KMS-11 (cell line): Measurements from ENCODE around the gene PPP6C.
"Not testable (repeated sequence)": the region's sequence is repeated elsewhere in the genome, so short reads cannot be mapped to it uniquely, and the experiment has no call there.

Experiments used
- H2AFZ ChIP-seq: fragments of 200-600 bp; sonication (generic); 2 replicates; pipeline ENCODE4 v1.6.1; 2016; ENCODE audit warnings: antibody characterized with exemption, mixed run types, low read depth
- H3K27ac ChIP-seq: fragments of 200-600 bp; sonication (generic); 2 replicates; pipeline ENCODE4 v1.6.1; 2016; ENCODE audit warnings: mild to moderate bottlenecking, mixed run types
- H3K27me3 ChIP-seq: fragments of 200-600 bp; sonication (generic); 2 replicates; pipeline ENCODE4 v1.6.1; 2017; ENCODE audit warnings: mild to moderate bottlenecking, low read depth, mixed run types, moderate library complexity; ENCODE audit not compliant: insufficient read depth
- H3K36me3 ChIP-seq: fragments of 200-600 bp; sonication (generic); 2 replicates; pipeline ENCODE4 v1.6.1; 2017; ENCODE audit warnings: mild to moderate bottlenecking, mixed run types; ENCODE audit not compliant: insufficient read depth
- H3K4me1 ChIP-seq: fragments of 200-600 bp; sonication (generic); 2 replicates; pipeline ENCODE4 v1.6.1; 2016; ENCODE audit warnings: mild to moderate bottlenecking, low read depth, mixed run types; ENCODE audit not compliant: poor library complexity, severe bottlenecking
- H3K4me2 ChIP-seq: fragments of 200-600 bp; sonication (generic); 2 replicates; pipeline ENCODE4 v1.7.0; 2016; ENCODE audit warnings: mild to moderate bottlenecking, mixed run types
- H3K4me3 ChIP-seq: fragments of 200-600 bp; sonication (generic); IDR thresholded peaks from 2 replicates; pipeline ENCODE4 v1.6.1; 2017; ENCODE audit warnings: low read depth, low read length, mixed read lengths; ENCODE audit not compliant: insufficient read depth
- H3K79me2 ChIP-seq: fragments of 200-600 bp; sonication (generic); 2 replicates; pipeline ENCODE4 v1.6.1; 2016; ENCODE audit warnings: low read depth, mixed run types; ENCODE audit not compliant: insufficient read depth
- H3K9ac ChIP-seq: fragments of 200-600 bp; sonication (generic); 2 replicates; pipeline ENCODE4 v1.6.1; 2016; ENCODE audit warnings: mild to moderate bottlenecking, mixed run types
- H4K20me1 ChIP-seq: fragments of 200-600 bp; sonication (generic); 2 replicates; pipeline ENCODE4 v1.6.1; 2016; ENCODE audit warnings: mild to moderate bottlenecking, mixed run types; ENCODE audit not compliant: insufficient read depth
- TF ChIP-seq, protein P1 (sequence below): fragments of 200-600 bp; sonication (generic); conservative IDR thresholded peaks from 2 replicates; pipeline ENCODE4 v1.6.1; 2017; ENCODE audit warnings: low read depth, mild to moderate bottlenecking, antibody characterized with exemption, low read length, moderate library complexity, mixed read lengths

The PPP6C gene

DNA sequence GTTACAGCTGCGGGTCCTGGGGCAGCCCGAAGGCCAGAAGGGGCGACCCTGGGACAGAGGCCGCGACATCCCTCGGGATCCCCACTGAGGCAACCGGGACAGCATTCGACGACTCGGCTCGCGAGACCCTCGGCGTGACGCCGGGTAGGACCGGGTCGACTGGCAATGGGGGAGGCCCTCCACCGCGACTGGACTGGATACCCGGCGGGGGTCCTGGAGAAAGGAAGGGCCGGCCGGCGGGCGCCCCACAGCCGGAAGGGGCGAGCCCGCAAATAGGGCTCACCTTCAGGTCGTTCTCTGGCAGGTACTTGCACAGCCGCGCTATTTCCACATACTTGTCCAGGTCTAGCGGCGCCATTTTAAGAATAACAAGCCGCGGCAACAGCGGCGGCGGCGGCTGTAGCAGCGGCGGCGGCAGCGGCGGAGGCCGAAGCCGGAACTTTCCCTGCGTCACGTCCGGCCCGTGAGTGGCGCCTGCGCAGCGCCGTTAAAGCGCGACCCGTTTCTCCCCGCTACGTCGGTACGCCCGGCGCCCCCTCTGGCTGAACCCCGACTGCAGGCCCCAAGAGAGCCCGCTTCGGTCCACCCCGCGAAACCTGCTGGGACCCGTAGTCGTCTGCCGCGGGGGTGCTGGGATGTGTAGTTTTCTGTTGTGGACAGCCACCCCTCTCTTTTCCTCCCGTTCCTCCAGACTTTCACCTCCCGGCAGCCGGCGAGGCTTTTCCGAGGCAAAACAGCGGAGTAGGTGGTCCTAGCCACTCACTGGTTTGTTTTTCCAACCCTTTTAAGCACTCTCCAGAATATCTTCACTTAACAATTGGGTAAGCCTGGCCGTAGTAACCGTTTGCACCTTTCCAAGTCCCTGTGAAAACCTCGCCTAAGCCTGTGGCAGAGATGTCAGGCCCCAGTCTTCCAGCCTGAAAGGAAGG, at the start of gene PPP6C:
TSS of gene PPP6C (minus strand) at position 443 of the 929 bp plus-strand sequence. CDS start at position 358, 85 bp downstream.
- peak within 1 kb of the TSS; percentile 86 for H3K9ac ChIP-seq
- peak within 1 kb of the TSS; percentile 98 for H3K4me2 ChIP-seq
- H3K27ac ChIP-seq: peak within 1 kb of the TSS; percentile 43
- H3K4me1 ChIP-seq: peaks cover 30% of the 10 kb centered on the region
- no peaks in the 10 kb centered on the region for H4K20me1 ChIP-seq
- TF ChIP-seq, protein P1, sequence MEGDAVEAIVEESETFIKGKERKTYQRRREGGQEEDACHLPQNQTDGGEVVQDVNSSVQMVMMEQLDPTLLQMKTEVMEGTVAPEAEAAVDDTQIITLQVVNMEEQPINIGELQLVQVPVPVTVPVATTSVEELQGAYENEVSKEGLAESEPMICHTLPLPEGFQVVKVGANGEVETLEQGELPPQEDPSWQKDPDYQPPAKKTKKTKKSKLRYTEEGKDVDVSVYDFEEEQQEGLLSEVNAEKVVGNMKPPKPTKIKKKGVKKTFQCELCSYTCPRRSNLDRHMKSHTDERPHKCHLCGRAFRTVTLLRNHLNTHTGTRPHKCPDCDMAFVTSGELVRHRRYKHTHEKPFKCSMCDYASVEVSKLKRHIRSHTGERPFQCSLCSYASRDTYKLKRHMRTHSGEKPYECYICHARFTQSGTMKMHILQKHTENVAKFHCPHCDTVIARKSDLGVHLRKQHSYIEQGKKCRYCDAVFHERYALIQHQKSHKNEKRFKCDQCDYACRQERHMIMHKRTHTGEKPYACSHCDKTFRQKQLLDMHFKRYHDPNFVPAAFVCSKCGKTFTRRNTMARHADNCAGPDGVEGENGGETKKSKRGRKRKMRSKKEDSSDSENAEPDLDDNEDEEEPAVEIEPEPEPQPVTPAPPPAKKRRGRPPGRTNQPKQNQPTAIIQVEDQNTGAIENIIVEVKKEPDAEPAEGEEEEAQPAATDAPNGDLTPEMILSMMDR: 0 out of 2 replicates have a peak, but pooled peaks have one; percentile 23
- H3K79me2 ChIP-seq: peaks cover 48% of the 10 kb centered on the region
- H3K36me3 ChIP-seq: no peaks in the 10 kb centered on the region
- peak within 1 kb of the TSS; percentile 82 for H2AFZ ChIP-seq
- H3K4me3 ChIP-seq: peak within 1 kb of the TSS; percentile 44
- no peaks in the 10 kb centered on the region for H3K27me3 ChIP-seq

DNA sequence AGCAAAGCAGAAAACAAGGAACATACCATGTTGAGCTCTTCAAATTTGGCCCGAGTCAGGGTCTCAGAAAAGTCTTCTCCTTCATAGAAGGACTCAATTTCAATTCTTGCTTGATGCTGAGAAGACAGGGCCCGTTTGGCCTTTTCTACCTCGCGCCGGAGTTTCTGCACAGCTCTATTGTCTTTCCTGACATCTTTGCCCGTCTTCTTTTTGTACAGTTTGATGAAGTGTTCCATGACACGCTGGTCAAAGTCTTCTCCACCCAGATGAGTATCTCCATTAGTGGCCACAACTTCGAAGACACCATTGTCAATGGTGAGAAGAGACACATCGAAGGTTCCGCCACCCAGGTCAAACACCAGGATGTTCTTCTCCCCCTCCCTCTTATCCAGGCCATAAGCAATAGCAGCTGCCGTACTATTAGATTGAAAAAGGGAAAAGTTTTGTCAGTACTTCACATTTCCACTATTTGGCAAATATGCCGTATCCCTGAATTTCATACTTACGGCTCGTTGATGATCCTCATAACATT, 49.4 kb upstream of the PPP6C start:
- peaks cover 50% of the 10 kb centered on the region for H3K36me3 ChIP-seq

DNA sequence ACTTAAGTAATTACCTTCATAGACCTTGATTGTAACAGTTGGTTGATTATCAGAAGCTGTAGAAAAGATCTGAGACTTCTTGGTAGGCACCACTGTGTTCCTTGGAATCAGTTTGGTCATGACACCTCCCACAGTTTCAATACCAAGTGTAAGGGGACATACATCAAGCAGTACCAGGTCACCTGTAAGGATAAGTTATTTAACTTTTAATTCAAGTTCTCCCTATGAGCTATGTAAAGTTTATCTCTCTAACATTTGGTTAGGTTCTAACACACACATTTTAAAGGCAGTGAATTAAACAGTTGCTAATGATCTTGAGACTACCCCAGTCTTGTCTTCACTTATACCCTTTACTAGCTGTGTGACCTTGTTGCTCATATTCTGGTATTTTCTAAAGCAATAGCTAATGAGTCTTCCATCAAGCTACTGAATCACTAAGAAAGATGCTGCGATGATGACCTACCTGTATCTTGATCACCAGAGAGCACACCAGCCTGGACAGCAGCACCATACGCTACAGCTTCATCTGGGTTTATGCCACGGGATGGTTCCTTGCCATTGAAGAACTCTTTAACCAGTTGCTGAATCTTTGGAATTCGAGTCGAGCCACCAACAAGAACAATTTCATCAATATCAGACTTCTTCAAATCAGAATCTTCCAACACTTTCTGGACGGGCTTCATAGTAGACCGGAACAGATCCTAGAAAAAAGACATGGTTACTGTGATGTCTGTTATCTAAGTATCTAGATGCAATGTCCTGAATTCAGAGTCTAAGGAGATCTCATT, 48.7 kb upstream of the PPP6C start:
- peak overlapping the region; percentile 16; the same call in 1 of the 2 replicates for H3K27ac ChIP-seq
- H3K36me3 ChIP-seq: peaks cover 50% of the 10 kb centered on the region
- H3K79me2 ChIP-seq: peaks cover 64% of the 10 kb centered on the region
- no peak overlapping the region for H3K4me3 ChIP-seq
- TF ChIP-seq, protein P1: no peak
- no peak overlapping the region for H2AFZ ChIP-seq
- peak overlapping the region; percentile 99; the same call in 1 of the 2 replicates for H3K9ac ChIP-seq
- H3K4me2 ChIP-seq: peak overlapping the region; percentile 90
- peaks cover 46% of the 10 kb centered on the region for H4K20me1 ChIP-seq
- no peaks in the 10 kb centered on the region; the same call in 1 of the 2 replicates for H3K27me3 ChIP-seq
- peaks cover 39% of the 10 kb centered on the region for H3K4me1 ChIP-seq

More for the DNA sequence above, 49.4 kb upstream of the PPP6C start:
- no peak overlapping the region for H3K4me3 ChIP-seq
- H3K9ac ChIP-seq: peak overlapping the region; percentile 99; the same call in 1 of the 2 replicates
- no peak overlapping the region; the same call in 1 of the 2 replicates for H3K27ac ChIP-seq
- peaks cover 46% of the 10 kb centered on the region for H4K20me1 ChIP-seq
- H3K27me3 ChIP-seq: no peaks in the 10 kb centered on the region; the same call in 1 of the 2 replicates
- peaks cover 64% of the 10 kb centered on the region for H3K79me2 ChIP-seq
- H2AFZ ChIP-seq: no peak overlapping the region
- TF ChIP-seq, protein P1: no peak
- peak overlapping the region; percentile 90 for H3K4me2 ChIP-seq
- H3K4me1 ChIP-seq: peaks cover 39% of the 10 kb centered on the region

DNA sequence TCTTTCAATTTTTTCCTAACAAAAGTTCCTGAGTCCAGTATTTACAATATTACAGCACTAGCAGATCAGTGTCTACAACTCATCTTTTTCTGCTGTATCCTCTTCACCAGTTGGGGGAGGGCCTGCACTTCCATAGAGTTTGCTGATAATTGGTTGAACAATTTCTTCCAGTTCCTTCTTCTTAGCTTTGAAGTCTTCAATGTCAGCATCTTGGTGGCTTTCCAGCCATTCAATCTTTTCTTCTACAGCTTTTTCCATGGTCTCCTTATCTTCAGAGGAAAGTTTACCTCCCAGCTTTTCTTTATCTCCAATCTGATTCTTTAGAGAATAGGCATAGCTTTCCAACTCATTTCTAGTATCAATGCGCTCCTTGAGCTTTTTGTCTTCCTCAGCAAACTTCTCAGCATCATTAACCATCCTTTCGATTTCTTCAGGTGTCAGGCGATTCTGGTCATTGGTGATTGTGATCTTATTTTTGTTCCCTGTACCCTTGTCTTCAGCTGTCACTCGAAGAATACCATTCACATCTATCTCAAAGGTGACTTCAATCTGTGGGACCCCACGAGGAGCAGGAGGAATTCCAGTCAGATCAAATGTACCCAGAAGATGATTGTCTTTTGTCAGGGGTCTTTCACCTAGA, 47.0 kb upstream of the PPP6C start:
- not testable (repeated sequence) for H2AFZ ChIP-seq, H3K27ac ChIP-seq, H3K9ac ChIP-seq, H3K4me3 ChIP-seq, H3K27me3 ChIP-seq
- H3K79me2 ChIP-seq: peaks cover 64% of the 10 kb centered on the region
- peaks cover 50% of the 10 kb centered on the region for H3K36me3 ChIP-seq
- peaks cover 46% of the 10 kb centered on the region for H4K20me1 ChIP-seq
- peak overlapping the region; percentile 90; the same call in 1 of the 2 replicates for H3K4me2 ChIP-seq
- H3K4me1 ChIP-seq: peaks cover 39% of the 10 kb centered on the region
